ENCODE measurements around the gene FGD2. TPM values are rescaled to one million over a fixed set of nuclear protein-coding genes. Genes with fewer than 3 reads are reported as not detected.

Gene FGD2
- total and polyA plus RNA-seq, 4 donors = 20.4 to 76.7 (median 40.1) TPM

DNA sequence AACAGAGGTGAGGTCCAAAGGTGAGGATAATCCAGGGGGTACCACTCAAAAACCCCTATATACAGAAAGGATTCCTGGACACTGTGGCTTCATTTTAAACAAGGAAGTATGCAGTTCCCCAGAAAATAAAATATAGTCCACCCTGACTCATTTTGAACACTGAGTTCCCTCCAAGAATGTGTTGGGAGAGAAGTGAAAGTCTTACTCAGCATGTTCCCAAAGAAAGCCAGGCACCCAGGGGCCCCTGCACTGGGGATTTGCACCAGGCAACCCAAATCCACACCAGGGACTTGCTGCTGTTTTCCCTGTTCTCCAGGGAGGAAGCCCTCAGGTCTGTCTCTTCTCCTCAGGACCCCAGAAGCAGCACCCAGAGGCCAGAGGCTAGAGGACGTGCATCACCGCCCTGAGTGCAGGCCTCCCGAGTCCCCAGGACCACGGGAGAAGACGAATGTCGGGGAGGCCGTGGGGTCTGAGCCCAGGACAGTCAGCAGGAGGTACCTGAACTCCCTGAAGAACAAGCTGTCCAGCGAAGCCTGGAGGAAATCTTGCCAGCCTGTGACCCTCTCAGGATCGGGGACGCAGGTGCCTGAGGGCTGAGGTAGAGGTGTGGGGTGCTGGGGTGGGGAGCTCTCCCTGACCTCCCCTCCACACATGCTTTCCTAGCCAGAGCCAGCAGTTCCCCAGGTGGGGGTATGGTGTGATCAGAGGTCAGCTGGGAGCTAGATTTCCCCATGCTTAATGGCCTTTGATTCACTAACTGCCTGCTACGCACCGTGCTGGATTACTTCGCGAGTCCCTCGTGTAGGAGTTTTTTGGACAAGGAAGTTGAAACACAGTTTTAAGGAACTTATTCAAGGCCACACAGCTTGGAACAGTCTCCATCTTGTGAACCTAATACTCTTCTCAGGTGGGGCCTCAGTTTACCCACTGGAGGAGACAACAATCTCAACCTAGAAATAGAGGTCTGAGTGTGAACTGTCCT, 3.3 kb downstream of the FGD2 start:
- no peaks in the 10 kb centered on the region for H3K27me3 ChIP-seq (ENCODE audit: control insufficient read depth in 3 of 3, insufficient read depth in 3 of 3, low read length in 2 of 3)
- TF ChIP-seq, protein P1, sequence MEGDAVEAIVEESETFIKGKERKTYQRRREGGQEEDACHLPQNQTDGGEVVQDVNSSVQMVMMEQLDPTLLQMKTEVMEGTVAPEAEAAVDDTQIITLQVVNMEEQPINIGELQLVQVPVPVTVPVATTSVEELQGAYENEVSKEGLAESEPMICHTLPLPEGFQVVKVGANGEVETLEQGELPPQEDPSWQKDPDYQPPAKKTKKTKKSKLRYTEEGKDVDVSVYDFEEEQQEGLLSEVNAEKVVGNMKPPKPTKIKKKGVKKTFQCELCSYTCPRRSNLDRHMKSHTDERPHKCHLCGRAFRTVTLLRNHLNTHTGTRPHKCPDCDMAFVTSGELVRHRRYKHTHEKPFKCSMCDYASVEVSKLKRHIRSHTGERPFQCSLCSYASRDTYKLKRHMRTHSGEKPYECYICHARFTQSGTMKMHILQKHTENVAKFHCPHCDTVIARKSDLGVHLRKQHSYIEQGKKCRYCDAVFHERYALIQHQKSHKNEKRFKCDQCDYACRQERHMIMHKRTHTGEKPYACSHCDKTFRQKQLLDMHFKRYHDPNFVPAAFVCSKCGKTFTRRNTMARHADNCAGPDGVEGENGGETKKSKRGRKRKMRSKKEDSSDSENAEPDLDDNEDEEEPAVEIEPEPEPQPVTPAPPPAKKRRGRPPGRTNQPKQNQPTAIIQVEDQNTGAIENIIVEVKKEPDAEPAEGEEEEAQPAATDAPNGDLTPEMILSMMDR (IDR thresholded peaks at IDR 0.05; ENCODE audit: control extremely low read depth, extremely low read depth) = no peak
- H3K9me3 ChIP-seq (ENCODE audit: control insufficient read depth in 4 of 4, insufficient read depth in 3 of 4, low read length in 3 of 4) = no peaks in the 10 kb centered on the region
- H3K9ac ChIP-seq (ENCODE audit: insufficient read depth in 1 of 2, low read length in 2 of 2) = no peak overlapping the region
- 76 to 83% methylated on average over 14 to 15 of the region's 15 CpGs for WGBS, 2 donors
- H3K4me3 ChIP-seq = no peak overlapping the region
- no peak for ATAC-seq (ENCODE audit: insufficient read depth, low FRiP score)
- no peak for DNase-seq
- no peaks in the 10 kb centered on the region for H3K36me3 ChIP-seq (ENCODE audit: control insufficient read depth in 4 of 4, insufficient read depth in 4 of 4, low read length in 4 of 4)
- peak overlapping the region in 1 of 2 donors; percentile 2 for H3K27ac ChIP-seq (ENCODE audit: low read depth in 1 of 2, low read length in 1 of 2)
- no peaks in the 10 kb centered on the region for H3K4me1 ChIP-seq (ENCODE audit: control insufficient read depth in 5 of 5, insufficient read depth in 5 of 5, low read length in 5 of 5)

DNA sequence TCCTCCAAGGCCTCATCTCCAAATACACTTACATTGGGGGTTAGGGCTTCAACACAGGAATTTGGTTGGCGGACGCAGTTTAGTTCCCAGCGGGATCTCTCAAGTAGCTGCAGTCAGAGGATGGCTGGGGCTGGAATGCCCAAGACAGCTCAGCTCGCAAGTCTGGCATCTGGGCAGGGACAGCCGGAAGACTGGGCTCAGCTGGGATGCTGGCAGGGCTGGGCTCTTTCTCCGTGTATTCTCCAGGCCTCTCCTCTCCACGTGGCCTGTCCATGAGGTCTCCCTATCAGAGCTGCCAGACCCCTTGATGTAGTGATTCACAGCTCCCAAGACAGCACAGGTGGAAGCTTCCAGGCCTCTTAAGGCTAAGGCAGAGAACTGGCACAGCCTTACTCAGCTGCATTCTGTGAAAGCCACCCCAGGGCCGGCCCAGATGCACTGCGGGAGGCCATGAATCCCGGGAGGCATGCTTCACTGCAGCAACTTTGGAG, 5.0 kb downstream of the FGD2 start:
- no peaks in the 10 kb centered on the region for H3K9me3 ChIP-seq (ENCODE audit: control insufficient read depth in 4 of 4, insufficient read depth in 3 of 4, low read length in 3 of 4)
- WGBS, 2 donors = 93 to 94% methylated on average over 10 of the region's 10 CpGs
- H3K36me3 ChIP-seq (ENCODE audit: control insufficient read depth in 4 of 4, insufficient read depth in 4 of 4, low read length in 4 of 4) = peaks cover 0 to 4% (median 0%) of the 10 kb centered on the region in 4 donors
- H3K27me3 ChIP-seq (ENCODE audit: control insufficient read depth in 3 of 3, insufficient read depth in 3 of 3, low read length in 2 of 3) = no peaks in the 10 kb centered on the region
- no peaks in the 10 kb centered on the region for H3K4me1 ChIP-seq (ENCODE audit: control insufficient read depth in 5 of 5, insufficient read depth in 5 of 5, low read length in 5 of 5)
- no peak overlapping the region for H3K4me3 ChIP-seq
- no peak overlapping the region for H3K9ac ChIP-seq (ENCODE audit: insufficient read depth in 1 of 2, low read length in 2 of 2)
- ATAC-seq (ENCODE audit: insufficient read depth, low FRiP score) (no peak), DNase-seq (no peak)
- TF ChIP-seq, protein P1 (IDR thresholded peaks at IDR 0.05; ENCODE audit: control extremely low read depth, extremely low read depth) = no peak
- H3K27ac ChIP-seq (ENCODE audit: low read depth in 1 of 2, low read length in 1 of 2) = no peak overlapping the region

DNA sequence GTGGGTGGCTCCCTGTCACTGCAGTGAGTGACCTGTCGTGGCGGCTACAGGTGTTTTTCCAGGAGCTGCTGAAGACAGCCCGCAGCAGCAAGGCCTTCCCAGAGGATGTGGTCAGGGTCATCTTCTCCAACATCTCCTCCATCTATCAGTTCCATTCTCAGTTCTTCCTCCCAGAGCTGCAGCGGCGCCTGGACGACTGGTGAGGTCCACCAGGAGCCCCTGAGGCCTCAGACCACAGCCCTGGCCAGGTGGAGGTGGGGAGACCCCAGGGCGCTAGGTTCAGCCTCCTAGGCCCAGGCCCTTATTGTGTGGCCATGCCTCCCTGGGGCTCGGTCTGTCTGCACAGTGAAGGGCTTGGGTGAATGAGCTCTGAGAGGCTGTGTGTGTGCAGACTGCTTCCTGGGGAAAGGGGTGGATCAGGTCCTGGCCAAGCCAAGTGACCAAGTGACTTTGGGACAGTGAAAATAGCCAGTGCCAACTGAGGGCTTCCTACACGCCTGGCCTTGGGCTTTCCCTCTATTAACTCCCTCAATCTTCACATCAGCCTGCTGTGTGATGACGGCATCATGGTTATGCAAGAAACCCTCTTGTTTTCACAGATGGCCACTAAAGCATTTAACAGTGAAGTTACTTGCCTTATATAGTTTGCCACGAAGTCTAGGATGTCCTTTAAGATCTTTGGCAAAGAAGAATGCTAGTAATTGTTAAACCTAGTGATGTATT, 6.4 kb downstream of the FGD2 start:
- WGBS, 2 donors = 80 to 81% methylated on average over 11 of the region's 11 CpGs
- Histone ChIP-seq H3K4me1 (ENCODE audit: control insufficient read depth in 5 of 5, insufficient read depth in 5 of 5, low read length in 5 of 5) (no peaks in the 10 kb centered on the region), H3K27me3 (ENCODE audit: control insufficient read depth in 3 of 3, insufficient read depth in 3 of 3, low read length in 2 of 3) (no peaks in the 10 kb centered on the region), H3K9ac (ENCODE audit: insufficient read depth in 1 of 2, low read length in 2 of 2) (no peak overlapping the region), H3K9me3 (ENCODE audit: control insufficient read depth in 4 of 4, insufficient read depth in 3 of 4, low read length in 3 of 4) (no peaks in the 10 kb centered on the region), H3K4me3 (no peak overlapping the region), H3K36me3 (ENCODE audit: control insufficient read depth in 4 of 4, insufficient read depth in 4 of 4, low read length in 4 of 4) (peaks cover 0 to 4% (median 0%) of the 10 kb centered on the region in 4 donors), H3K27ac (ENCODE audit: low read depth in 1 of 2, low read length in 1 of 2) (no peak overlapping the region)
- DNase-seq (no peak), ATAC-seq (ENCODE audit: insufficient read depth, low FRiP score) (no peak)
- TF ChIP-seq, protein P1 (IDR thresholded peaks at IDR 0.05; ENCODE audit: control extremely low read depth, extremely low read depth) = no peak
